ENCODE data around the gene PIP4K2B.

- no peak for TF ChIP-seq EZH2 (IDR thresholded peaks at IDR 0.05; ENCODE audit: insufficient read depth, poor library complexity, severe bottlenecking)
- no peak for TF ChIP-seq EZH2phosphoT487 (IDR thresholded peaks at IDR 0.05; ENCODE audit: insufficient read depth, low read depth)
Measured at GRCh38 chr17:38746004-38746848, 53.1 kb downstream of the PIP4K2B start.

Data from GM23248 (cell line).